HEK293 (cell line): ENCODE results near the gene TENT4B.

Experiments
- CTCF ChIA-PET: fragments of 350-600 bp; formaldehyde crosslinking; extraction: SDS; loops from one replicate; lab custom pipeline; 2021; ENCODE audit warnings: antibody characterized with exemption; lab: Yijun Ruan, JAX
- POLR2A ChIA-PET: fragments of 300-600 bp; formaldehyde crosslinking; extraction: SDS; loops from one replicate; lab custom pipeline; 2020; ENCODE audit warnings: antibody characterized with exemption, inconsistent platforms; lab: Yijun Ruan, JAX
- H3K27ac ChIP-seq: fragments of 200-500 bp; sonication (Bioruptor generic); 2 replicates; pipeline ENCODE4 v1.5.1; 2014; ENCODE audit warnings: low read depth, low read length, control low read depth, inconsistent platforms; ENCODE audit errors: extremely low read depth
- H3K36me3 ChIP-seq, 2 experiments: fragments of 200-500 bp in 1 of 2; sonication (Bioruptor generic) in 1 of 2; 1 replicate in 1 of 2; 2 replicates in 1 of 2; pipeline ENCODE4 v1.5.1; 2014 to 2017; ENCODE audit warnings: inconsistent platforms in 2 of 2, low read length in 2 of 2; ENCODE audit not compliant: control insufficient read depth in 2 of 2, insufficient read depth in 1 of 2
- H3K4me1 ChIP-seq: fragments of 200-500 bp; sonication (Bioruptor generic); 2 replicates; pipeline ENCODE4 v1.5.1; 2014; ENCODE audit warnings: mild to moderate bottlenecking, low read length, inconsistent platforms; ENCODE audit not compliant: control insufficient read depth, insufficient read depth
- H3K4me3 ChIP-seq: 2 replicates; pipeline ENCODE4 v1.5.1; 2011; ENCODE audit warnings: low read depth, mild to moderate bottlenecking, control low read depth, low read length, moderate library complexity
- H3K9me3 ChIP-seq: fragments of 200-500 bp; sonication (Bioruptor generic); 2 replicates; pipeline ENCODE4 v1.5.1; 2014; ENCODE audit warnings: low read depth, low read length, inconsistent platforms; ENCODE audit not compliant: control insufficient read depth, insufficient read depth
- GLIS2 ChIP-seq: fragments of 450-650 bp; formaldehyde crosslinking; IDR thresholded peaks from 2 replicates; pipeline ENCODE4 v1.5.1; 2016; ENCODE audit warnings: missing biosample characterization, missing genetic modification characterization
- HOXC10 ChIP-seq: sonication (generic); formaldehyde crosslinking; IDR thresholded peaks from 2 replicates; pipeline ENCODE4 v1.8.1; 2023; ENCODE audit warnings: mild to moderate bottlenecking, missing genetic modification reagents
- KLF16 ChIP-seq: fragments of 450-650 bp; formaldehyde crosslinking; IDR thresholded peaks from 2 replicates; pipeline ENCODE4 v1.5.1; 2017; ENCODE audit warnings: missing biosample characterization, missing genetic modification characterization
- MEIS1 ChIP-seq: sonication (generic); formaldehyde crosslinking; IDR thresholded peaks from 2 replicates; pipeline ENCODE4 v1.8.1; 2022; ENCODE audit warnings: missing genetic modification reagents, mild to moderate bottlenecking, borderline replicate concordance
- REPIN1 ChIP-seq: fragments of 450-650 bp; formaldehyde crosslinking; IDR thresholded peaks from 2 replicates; pipeline ENCODE4 v1.5.1; 2017; ENCODE audit warnings: missing biosample characterization, missing genetic modification characterization, low read depth
- ZBTB48 ChIP-seq: fragments of 450-650 bp; formaldehyde crosslinking; IDR thresholded peaks from 2 replicates; pipeline ENCODE4 v1.5.1; 2016; ENCODE audit warnings: missing biosample characterization, missing genetic modification characterization
- ZBTB8A ChIP-seq: fragments of 450-650 bp; formaldehyde crosslinking; IDR thresholded peaks from 2 replicates; pipeline ENCODE4 v1.5.1; 2016; ENCODE audit warnings: missing biosample characterization, missing genetic modification characterization
- ZIC2 ChIP-seq: fragments of 450-650 bp; formaldehyde crosslinking; IDR thresholded peaks from 2 replicates; pipeline ENCODE4 v1.5.1; 2016; ENCODE audit warnings: missing biosample characterization, missing genetic modification characterization
- ZNF239 ChIP-seq: fragments of 450-650 bp; formaldehyde crosslinking; IDR thresholded peaks from 2 replicates; pipeline ENCODE4 v1.5.1; 2016; ENCODE audit warnings: missing biosample characterization, missing genetic modification characterization
- ZNF24 ChIP-seq: fragments of 450-650 bp; formaldehyde crosslinking; IDR thresholded peaks from 2 replicates; pipeline ENCODE4 v1.5.1; 2016; ENCODE audit warnings: missing biosample characterization, missing genetic modification characterization
- ZNF335 ChIP-seq: fragments of 450-650 bp; formaldehyde crosslinking; conservative IDR thresholded peaks from 2 replicates; pipeline ENCODE4 v1.5.1; 2016; ENCODE audit warnings: missing biosample characterization, missing genetic modification characterization
- ZNF37A ChIP-seq: fragments of 450-650 bp; IDR thresholded peaks from 2 replicates; pipeline ENCODE4 v1.5.1; 2018; ENCODE audit warnings: missing biosample characterization, missing genetic modification characterization
- ZNF530 ChIP-seq: fragments of 450-650 bp; formaldehyde crosslinking; IDR thresholded peaks from 2 replicates; pipeline ENCODE4 v1.5.1; 2016; ENCODE audit warnings: low read depth, missing biosample characterization, missing genetic modification characterization
- ZNF548 ChIP-seq: fragments of 450-650 bp; formaldehyde crosslinking; IDR thresholded peaks from 2 replicates; pipeline ENCODE4 v1.5.1; 2016; ENCODE audit warnings: missing biosample characterization, missing genetic modification characterization
- ZNF664 ChIP-seq: fragments of 450-650 bp; formaldehyde crosslinking; IDR thresholded peaks from 2 replicates; pipeline ENCODE4 v1.5.1; 2016; ENCODE audit warnings: missing biosample characterization, missing genetic modification characterization
- ZNF747 ChIP-seq: fragments of 450-650 bp; formaldehyde crosslinking; IDR thresholded peaks from 2 replicates; pipeline ENCODE4 v1.5.1; 2016; ENCODE audit warnings: missing biosample characterization, missing genetic modification characterization
- ZNF792 ChIP-seq: fragments of 450-650 bp; formaldehyde crosslinking; IDR thresholded peaks from 2 replicates; pipeline ENCODE4 v1.5.1; 2016; ENCODE audit warnings: missing biosample characterization, missing genetic modification characterization
- ZNF837 ChIP-seq: fragments of 450-650 bp; formaldehyde crosslinking; IDR thresholded peaks from 2 replicates; pipeline ENCODE4 v1.5.1; 2016; ENCODE audit warnings: missing biosample characterization, missing genetic modification characterization
- TF ChIP-seq, protein P1 (sequence below): fragments of 450-650 bp; formaldehyde crosslinking; IDR thresholded peaks from 2 replicates; pipeline ENCODE4 v1.5.1; 2016; ENCODE audit warnings: missing biosample characterization, missing genetic modification characterization
- TF ChIP-seq, protein P2 (sequence below): fragments of 450-650 bp; formaldehyde crosslinking; IDR thresholded peaks from 2 replicates; pipeline ENCODE4 v1.5.1; 2016; ENCODE audit warnings: missing biosample characterization, missing genetic modification characterization
- TF ChIP-seq, protein P3 (sequence below): fragments of 450-650 bp; formaldehyde crosslinking; IDR thresholded peaks from 2 replicates; pipeline ENCODE4 v1.5.1; 2016; ENCODE audit warnings: missing biosample characterization, missing genetic modification characterization
- TF ChIP-seq, protein P4 (sequence below): fragments of 450-650 bp; formaldehyde crosslinking; IDR thresholded peaks from 2 replicates; pipeline ENCODE4 v1.5.1; 2016; ENCODE audit warnings: missing biosample characterization, missing genetic modification characterization

The TENT4B gene

DNA sequence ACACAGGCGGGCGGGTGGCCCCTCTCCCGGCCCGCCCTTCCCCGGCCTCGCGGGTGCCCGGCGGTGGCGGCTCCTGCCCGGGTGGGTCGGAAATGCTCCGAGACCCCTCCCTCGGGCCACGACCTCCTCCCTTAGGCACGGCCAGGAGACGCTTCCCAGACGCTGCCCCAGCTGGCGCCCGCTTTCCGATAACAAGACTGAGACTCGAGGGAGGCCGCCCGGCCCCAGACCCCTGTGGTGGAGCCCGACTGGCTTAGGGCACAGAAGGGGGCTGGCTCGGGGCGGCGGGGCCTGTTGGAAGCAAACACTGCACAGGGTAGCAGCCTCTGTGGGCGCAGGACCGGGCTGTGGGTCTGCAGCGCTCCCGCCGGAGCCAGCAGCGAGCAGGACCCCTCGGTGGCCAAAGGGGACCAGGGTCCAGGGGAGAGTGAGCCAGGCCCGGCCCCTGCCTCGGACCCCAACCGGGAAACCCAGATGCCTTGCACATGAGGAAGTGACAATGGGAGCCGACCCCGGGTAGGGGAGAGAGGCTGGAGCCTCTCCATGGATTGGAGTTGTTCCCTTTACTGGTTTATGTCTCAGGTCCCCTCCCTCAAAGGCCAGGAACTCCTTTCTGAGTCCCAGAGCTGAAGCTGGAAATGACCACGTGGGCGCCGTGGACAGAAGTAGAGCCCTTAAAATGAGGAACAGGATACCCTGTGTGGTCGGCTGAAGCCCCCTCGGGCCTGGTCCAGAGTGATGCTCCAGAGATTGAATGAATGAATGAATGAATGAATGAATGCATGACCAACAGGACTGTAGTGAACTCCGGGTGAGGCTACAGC lies 93.4 kb downstream of the TENT4B start (continued):
- TF ChIP-seq ZNF24 (tag by site-specific recombination) (peak; percentile 88; the same call in 1 of the 2 replicates), ZNF548 (tag by site-specific recombination) (no peak), ZNF747 (no peak), ZNF239 (tag by site-specific recombination) (no peak), ZBTB8A (peak; percentile 61), ZBTB48 (tag by site-specific recombination) (0 out of 2 replicates have a peak, but pooled peaks have one; percentile 20), ZIC2 (tag by site-specific recombination) (peak; percentile 87), ZNF37A (no peak), HOXC10 (no peak), GLIS2 (tag by site-specific recombination) (peak; percentile 62), ZNF530 (tag by site-specific recombination) (no peak), MEIS1 (no peak), ZNF335 (peak; percentile 66)
- TF ChIP-seq, protein P1, sequence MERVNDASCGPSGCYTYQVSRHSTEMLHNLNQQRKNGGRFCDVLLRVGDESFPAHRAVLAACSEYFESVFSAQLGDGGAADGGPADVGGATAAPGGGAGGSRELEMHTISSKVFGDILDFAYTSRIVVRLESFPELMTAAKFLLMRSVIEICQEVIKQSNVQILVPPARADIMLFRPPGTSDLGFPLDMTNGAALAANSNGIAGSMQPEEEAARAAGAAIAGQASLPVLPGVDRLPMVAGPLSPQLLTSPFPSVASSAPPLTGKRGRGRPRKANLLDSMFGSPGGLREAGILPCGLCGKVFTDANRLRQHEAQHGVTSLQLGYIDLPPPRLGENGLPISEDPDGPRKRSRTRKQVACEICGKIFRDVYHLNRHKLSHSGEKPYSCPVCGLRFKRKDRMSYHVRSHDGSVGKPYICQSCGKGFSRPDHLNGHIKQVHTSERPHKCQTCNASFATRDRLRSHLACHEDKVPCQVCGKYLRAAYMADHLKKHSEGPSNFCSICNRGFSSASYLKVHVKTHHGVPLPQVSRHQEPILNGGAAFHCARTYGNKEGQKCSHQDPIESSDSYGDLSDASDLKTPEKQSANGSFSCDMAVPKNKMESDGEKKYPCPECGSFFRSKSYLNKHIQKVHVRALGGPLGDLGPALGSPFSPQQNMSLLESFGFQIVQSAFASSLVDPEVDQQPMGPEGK: no peak; the same call in 1 of the 2 replicates

DNA sequence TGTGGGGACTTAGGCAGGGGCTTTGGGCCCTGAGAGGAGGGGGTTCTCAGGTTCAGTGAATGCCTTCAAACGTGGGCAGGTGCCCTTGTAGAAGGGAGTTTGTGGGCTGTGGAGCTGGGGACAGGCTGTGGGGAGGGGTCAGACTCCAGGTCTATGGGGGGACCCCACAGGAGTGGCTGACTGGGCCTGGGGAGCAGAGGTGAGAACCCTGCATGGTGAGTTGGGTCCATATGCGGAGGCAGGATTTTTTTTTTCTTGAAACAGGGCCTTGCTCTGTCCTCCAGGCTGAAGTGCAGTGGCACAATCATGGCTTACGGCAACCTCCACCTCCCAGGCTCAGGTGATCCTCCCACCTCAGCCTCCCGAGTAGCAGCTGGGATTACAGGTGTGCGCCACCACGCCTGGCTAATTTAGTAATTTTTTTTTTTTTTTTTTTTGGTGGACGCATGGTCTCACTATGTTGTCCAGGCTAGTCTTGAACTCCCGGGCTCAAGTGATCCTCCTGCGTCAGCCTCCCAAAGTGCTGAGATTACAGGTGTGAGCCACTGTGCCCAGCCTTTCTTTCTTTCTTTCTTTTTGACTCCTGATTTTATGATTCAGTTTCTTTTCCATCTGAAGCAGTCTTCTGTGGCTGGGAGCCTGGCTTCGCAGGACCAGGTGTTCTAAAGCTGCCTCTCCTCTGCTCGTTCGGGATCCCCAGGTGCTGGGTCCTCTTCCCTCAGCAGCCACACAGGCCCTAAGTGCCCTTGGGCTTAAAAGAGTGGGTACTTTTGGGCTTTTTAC lies 94.2 kb downstream of the TENT4B start:
- ChIA-PET POLR2A (interaction anchor here (0.6 kb wide), 1 partner anchor 79 kb away, joined by 4 read pairs; no protein-coding TSS in a partner anchor), CTCF (interaction anchor here (0.6 to 1.3 kb wide), 2 partner anchors 17 to 203 kb away, joined by 3 read pairs; no protein-coding TSS in a partner anchor)
- Histone ChIP-seq H3K4me1 (peaks cover 7% of the 10 kb centered on the region; the same call in 1 of the 2 replicates), H3K4me3 (no peak overlapping the region), H3K36me3 (no peaks in the 10 kb centered on the region), H3K27ac (no peak overlapping the region), H3K9me3 (no peaks in the 10 kb centered on the region)
- TF ChIP-seq ZNF664 (tag by site-specific recombination) (peak; percentile 22; the same call in 1 of the 2 replicates), REPIN1 (tag by site-specific recombination) (no peak), ZNF837 (tag by site-specific recombination) (no peak)
- TF ChIP-seq, protein P2, sequence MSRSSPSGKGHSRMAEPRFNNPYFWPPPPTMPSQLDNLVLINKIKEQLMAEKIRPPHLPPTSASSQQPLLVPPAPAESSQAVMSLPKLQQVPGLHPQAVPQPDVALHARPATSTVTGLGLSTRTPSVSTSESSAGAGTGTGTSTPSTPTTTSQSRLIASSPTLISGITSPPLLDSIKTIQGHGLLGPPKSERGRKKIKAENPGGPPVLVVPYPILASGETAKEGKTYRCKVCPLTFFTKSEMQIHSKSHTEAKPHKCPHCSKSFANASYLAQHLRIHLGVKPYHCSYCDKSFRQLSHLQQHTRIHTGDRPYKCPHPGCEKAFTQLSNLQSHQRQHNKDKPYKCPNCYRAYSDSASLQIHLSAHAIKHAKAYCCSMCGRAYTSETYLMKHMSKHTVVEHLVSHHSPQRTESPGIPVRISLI (tag by site-specific recombination): peak; percentile 71; the same call in 1 of the 2 replicates

DNA sequence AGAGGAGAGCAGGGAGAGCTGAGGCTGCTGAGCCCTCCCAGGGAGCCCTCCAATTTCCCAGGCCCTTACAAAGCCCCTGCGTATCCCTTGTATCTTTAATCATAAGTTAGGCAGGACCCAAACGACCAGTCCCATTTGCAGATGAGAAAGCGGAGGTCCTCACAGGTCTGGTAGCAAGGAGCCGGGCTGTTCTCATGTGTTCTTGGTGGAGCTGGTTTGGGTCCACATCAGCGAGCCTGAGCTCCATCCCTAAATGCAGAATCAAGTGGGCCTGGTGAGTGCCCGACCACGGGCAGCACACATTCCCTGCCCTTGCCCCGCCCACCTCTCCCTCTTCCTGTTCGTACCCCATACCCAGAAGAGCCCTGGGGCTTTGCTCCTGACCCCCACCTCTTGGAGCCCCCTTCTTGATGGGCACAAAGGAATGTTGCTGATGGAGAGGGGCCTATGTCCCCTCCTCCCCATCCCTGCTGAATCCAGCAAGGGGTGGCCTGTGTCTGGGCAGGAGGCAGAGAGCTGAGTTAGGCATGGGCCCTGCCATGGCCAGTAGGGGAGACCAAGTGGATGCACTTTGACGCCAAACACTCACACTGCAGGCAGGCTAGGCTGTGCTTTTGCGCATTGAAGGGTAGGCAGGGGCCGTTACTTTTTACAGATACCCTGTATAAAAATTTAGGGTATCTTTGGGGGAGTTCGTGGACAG lies 95.0 kb downstream of the TENT4B start:
- Histone ChIP-seq H3K4me1 (peaks cover 7% of the 10 kb centered on the region; the same call in 1 of the 2 replicates), H3K36me3 (no peaks in the 10 kb centered on the region), H3K27ac (no peak overlapping the region), H3K9me3 (no peaks in the 10 kb centered on the region)
- POLR2A ChIA-PET: interaction anchor here (1.3 kb wide), 1 partner anchor 27 kb away, joined by 3 read pairs; no protein-coding TSS in a partner anchor
- TF ChIP-seq KLF16 (no peak), ZNF792 (tag by site-specific recombination) (no peak), ZNF335 (0 out of 2 replicates have a peak, but pooled peaks have one; percentile 23)
- TF ChIP-seq, protein P3, sequence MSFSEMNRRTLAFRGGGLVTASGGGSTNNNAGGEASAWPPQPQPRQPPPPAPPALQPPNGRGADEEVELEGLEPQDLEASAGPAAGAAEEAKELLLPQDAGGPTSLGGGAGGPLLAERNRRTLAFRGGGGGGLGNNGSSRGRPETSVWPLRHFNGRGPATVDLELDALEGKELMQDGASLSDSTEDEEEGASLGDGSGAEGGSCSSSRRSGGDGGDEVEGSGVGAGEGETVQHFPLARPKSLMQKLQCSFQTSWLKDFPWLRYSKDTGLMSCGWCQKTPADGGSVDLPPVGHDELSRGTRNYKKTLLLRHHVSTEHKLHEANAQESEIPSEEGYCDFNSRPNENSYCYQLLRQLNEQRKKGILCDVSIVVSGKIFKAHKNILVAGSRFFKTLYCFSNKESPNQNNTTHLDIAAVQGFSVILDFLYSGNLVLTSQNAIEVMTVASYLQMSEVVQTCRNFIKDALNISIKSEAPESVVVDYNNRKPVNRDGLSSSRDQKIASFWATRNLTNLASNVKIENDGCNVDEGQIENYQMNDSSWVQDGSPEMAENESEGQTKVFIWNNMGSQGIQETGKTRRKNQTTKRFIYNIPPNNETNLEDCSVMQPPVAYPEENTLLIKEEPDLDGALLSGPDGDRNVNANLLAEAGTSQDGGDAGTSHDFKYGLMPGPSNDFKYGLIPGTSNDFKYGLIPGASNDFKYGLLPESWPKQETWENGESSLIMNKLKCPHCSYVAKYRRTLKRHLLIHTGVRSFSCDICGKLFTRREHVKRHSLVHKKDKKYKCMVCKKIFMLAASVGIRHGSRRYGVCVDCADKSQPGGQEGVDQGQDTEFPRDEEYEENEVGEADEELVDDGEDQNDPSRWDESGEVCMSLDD (tag by site-specific recombination): no peak
- TF ChIP-seq, protein P4, sequence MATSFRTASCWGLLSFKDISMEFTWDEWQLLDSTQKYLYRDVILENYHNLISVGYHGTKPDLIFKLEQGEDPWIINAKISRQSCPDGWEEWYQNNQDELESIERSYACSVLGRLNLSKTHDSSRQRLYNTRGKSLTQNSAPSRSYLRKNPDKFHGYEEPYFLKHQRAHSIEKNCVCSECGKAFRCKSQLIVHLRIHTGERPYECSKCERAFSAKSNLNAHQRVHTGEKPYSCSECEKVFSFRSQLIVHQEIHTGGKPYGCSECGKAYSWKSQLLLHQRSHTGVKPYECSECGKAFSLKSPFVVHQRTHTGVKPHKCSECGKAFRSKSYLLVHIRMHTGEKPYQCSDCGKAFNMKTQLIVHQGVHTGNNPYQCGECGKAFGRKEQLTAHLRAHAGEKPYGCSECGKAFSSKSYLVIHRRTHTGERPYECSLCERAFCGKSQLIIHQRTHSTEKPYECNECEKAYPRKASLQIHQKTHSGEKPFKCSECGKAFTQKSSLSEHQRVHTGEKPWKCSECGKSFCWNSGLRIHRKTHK (tag by site-specific recombination): no peak
- TF ChIP-seq, all 188 proteins: peak for 1
- CTCF ChIA-PET: interaction anchor here (1.0 kb wide), 1 partner anchor 391 kb away, joined by 4 read pairs; no protein-coding TSS in a partner anchor
- no peak overlapping the region for H3K4me3 ChIP-seq
